Iris pigment epithelial cell (primary cell): ENCODE results near the gene ESX1.
"Not testable (repeated sequence)": the region's sequence is repeated elsewhere in the genome, so short reads cannot be mapped to it uniquely, and the experiment has no call there.

Experiments
- DNase-seq: peaks from one replicate; pipeline ENCODE4 v3.0.0-alpha.2; 2011; ENCODE audit warnings: low read depth

The ESX1 gene

DNA sequence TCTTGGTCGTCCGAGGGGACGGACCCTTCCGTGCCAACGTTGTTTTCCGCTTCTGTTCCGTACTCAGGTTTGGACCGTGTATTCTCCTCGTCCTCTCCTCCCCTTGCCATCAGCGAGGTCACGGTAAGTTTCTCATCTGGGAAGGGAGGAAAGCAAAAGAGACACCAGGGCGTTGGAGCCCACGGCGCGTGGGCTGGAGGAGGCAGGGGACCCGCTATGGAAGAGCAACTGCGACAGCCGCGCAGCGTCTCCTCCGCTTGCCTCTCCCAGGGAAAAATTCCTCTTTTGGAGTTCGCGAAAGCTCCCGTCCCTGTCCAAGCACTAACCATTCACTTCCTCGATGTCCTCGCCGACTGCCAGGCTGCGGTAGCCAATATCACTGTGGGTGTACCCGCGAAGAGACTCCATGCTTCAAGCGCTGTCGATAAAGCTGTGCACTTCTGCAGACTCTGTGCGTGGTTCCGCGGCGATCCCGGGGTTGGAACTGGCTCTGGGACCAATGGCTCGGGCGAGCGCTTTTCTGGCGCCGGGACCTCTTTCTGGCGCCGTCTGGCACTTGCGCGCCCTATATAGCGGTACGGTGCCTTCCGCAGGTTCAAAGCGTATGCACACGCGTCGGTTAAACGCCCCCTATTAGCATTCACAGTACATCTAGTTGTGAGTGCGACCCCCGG, at the start of gene ESX1:
Gene ESX1 (minus strand): TSS at position 492 of the 674 bp plus-strand sequence. CDS start 84 bp downstream, at position 408.
- no peak for DNase-seq

DNA sequence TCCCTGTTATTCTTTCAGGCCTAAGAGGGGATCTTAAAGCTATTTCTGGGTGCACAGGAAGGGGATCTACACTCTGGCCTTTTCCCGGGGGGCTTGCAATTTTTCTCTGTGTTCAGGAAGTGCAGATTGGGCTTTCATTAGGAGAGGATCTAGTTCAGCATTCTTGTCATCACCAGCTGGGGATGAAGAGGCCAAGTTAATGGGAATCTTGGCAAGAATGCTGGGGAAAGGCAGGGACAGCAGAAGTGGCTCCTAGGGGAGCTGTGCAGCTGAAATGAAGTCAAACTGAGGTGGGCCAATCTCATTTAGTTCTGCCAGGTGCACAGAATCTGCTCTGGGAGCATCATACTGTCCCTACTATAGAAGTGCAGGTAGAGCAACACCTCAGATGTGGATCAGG, 40.9 kb upstream of the ESX1 start:
- DNase-seq, result no peak

DNA sequence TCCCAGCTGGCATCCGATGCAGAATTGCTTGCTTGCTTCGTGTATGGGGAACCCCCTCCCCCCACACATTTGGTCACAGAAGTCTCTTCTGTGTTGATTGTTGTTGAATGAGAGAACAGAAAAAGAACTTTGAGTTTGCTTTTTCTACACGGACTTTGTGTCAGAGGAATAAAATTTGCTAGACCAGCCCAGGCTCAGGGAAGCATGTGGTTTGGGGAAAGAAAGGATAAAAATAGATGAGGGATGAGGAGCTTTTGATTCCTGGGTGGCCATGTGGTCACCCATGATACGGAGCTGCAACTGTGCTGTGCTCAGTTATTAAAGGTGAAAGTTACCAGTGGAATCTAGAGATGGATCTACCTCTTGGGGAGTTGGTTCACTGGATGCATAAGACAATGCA, 34.2 kb upstream of the ESX1 start:
- DNase-seq, result no peak

DNA sequence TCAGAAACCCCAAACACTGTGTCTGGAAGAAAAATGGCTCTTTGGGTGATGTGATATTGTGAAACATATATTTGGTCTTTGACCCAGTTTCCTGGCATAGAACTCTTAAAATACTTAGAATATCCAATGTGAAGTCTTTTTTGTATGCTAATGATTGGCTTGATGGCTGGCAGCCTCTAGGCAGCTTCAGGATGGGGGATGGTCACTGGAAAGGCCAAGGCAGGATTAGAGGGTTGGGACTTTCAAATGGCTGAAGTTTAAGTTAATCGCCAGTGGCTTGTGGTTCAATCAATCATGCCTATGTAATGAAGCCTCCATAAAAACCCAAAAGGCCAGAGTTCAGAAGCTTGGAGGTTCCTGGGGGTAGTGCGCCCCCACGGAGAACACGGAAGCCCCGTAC, 33.5 kb upstream of the ESX1 start:
- no peak for DNase-seq

DNA sequence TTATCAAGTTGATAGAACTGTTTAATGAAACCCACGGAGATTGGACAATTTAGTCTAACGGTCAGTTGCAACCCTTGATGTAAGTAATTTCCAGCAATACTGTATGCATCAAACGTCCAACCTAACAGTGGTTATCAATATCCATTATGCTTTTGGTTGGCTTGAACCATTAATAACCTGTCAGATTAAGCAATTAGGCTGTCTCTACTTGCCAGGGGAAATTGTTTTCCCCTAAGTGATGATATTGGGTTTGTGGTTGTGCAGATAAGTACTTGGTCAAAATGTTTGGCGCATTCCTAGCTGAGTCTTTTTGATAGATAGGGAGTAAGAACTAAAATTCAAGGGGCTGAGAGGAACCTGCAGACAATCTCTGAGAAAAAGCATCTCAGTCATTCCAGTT, 30.5 kb upstream of the ESX1 start:
- DNase-seq, result no peak

DNA sequence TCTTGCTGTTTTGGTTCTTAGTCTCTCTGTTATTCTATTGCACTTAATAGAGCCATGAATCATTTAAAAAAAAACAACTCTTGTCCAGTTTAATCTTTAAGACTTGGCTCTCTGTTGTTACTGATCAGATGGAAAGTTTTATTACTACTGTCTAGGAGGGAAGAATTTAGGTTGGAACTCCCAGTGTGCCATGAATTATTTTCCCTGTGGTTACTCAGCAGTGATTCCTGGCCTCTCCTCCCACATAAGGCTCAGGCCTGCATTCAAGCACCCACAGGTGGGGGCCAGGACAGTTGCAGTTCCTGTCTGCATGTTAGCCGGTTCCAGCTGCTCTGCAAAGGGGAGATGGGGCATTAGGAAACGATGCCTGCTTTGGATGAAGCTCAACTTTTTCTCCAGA, 29.8 kb upstream of the ESX1 start:
- DNase-seq, result no peak

DNA sequence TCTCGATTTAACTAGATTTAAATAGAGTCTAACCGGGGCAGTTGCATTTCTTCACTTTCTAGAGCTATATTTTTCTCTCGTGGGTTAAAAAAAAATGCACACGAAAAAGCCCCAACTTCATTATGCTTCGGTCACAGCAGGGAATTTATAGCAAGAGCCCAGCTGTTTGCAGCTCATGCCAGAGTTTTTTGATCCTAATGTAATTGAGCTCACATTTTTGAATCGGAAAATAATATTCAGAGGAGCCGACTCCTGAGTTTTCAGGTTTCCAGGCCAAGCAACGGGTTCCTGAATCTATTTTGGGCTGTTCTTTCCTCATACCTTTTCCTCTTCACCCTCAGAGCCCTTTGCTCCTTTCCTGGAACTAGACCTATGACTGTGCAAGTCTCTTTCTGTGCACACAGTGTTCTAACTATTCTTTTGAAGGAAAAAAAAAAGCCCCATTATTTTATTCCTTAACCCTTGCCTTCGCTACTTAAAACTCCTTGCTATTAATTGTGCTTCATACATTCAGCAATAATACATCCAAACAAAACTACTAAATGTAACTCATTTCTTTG, 27.5 kb upstream of the ESX1 start:
- DNase-seq, result no peak

DNA sequence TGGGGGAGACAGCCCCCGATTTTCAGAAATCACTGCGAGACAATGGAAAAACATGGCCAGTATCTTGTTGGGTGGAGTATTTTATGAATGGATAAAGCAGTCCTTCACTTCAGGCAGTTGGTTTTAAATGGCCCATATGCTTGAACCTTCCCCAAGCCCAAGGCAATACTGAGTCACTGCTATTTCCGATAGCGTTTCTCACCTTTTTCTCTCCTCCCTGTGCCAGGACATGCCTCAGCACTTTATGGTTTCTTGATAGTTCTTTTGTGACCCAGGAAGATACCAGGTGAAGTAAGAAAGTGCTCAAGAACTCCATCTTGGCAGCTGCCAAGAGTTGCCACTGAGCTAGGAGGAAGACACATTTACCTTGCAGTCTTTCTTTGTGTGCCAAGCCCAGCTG, 26.8 kb upstream of the ESX1 start:
- DNase-seq, result no peak

DNA sequence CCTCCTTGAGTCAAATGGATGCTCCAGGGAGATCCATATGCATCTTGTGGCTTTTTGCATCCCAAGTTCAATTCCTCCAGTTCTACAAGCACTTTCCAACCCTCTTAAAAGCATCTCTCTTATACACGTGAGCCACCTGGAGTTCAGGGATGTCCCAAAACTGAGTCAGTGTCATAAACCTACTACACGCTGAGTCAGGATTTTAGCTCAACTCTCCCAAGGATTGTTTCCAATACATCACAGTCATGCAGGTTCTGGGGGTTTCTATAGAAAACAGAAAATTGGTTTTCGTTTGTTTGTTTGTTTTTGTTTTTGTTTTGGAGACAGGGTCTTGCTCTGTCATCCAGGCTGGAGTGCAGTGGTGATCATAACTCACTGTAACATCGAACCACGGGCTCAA, 25.9 kb upstream of the ESX1 start:
- no peak for DNase-seq

DNA sequence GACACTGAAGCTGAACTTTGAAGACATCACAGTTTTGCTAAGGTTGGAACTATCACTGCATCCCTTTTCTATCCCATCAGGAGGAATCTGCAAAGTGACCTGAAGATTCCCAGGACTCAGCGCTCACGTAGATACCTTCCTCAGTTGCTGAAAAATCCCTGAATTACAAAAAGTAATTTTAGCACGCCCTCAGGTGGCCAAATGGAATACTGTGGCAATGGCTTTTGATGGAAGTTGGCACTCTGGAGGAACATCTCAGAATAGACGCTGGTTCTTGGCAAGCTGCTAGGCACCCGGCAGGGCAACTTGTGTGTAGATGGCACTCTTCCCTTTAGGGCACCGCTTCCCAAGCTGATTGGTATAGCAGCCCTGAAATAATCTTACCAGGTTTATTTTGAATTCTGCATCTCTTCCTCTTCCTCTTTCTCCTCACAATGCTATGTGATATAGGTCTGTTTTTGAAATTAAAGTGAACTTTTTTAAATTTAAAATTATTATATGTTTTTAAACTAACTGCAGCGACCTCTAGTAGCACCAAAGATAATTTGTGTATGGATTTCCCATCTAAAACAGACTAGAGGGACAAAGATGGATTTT, 16.3 kb upstream of the ESX1 start:
- DNase-seq, result peak; percentile 28

DNA sequence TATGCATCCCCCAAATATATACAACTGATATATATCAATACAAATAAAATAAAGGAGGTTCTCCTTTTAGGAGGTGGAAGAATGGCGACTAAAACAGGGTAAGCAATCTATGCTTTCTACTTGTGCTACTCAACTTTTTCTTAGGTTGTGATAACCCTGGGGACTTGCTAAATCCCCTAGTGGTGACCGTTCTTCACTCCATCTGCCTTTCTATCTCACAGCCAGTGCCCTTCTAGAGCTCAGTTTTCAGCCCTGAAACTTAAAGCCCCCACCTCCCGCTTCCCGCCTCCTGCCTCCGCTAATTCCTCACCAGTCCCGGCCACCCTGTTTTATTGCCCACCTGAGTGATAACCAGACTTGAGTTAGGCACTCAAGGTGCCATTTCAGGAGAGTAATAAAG, 15.5 kb upstream of the ESX1 start:
- DNase-seq, result no peak

DNA sequence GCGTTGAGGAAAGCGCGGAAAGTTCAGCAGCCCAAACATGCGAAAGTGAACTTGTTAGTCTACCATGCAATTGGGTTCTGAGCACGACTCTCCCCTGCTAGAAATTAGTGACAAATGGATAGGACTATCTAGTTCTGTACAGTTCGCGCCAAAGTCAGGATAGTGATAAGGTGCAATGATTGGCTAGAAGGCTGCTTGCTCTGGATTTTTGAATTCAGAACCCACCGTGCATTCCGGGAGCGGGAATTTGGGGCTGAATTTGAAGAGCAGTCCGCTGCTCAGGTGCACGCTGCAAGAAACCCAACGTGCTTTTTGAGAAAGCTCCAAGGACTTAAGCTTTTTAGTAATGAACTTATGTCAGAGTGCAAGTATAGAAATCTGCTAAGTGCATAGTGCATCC, 732 bp upstream of the ESX1 start:
- no peak for DNase-seq

DNA sequence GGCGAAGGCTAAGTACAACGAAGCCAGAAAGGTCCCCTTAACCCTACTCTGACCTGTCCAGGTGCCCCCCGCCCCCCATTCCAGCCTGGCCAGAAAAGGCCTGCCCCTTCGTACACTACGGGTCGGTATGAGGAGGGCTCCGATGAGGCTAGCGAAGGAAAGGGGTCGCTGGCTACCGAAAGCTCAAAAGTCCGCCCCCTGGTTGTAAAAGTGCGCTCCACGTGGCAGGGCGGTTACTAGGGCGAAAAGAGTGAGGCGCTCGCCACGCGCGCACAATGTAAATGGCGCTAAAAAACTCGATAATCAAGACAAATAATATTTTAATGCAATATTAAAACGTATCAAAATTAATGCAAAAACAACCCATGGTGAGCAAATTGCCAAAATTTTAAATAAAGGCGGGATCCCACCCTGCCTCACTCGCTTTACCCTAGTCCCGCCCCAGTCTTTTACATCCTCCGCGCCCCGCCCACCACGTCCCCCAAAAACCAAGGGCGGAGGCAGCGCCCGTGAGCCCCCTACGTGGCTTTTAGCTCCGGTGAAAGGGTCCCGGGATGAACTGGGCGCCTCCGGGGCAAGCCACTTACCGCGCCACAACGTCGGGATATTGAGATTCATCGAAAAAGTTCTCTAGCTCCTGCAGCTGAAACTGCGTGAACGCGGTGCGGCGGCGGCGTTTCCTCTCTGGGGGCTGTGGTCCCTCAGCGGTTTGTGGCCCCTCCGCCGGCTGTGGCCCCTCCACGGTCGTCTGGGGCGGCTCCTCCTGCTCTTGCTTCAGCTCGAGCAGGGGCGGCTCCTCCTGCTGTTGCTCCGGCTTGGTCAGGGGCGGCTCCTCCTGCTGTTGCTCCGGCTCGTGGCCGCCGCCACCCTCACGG, 929 bp downstream of the ESX1 start:
- DNase-seq, result no peak

DNA sequence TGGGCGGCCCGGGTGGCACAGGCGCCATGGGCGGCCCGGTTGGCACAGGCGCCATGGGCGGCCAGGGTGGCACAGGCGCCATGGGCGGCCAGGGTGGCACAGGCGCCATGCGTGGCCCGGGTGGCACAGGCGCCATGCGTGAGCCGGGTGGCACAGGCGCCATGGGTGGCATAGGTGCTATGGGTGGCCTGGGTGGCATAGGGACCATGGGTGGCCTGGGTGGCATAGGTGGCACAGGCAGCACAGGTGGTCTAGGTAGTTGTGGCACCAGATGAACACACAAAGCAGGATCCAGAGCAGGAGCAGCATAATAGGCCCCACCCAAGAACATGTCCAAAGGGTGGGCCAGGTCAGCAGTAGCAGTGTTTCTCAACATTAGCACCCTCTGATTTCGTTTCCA, 4.3 kb downstream of the ESX1 start:
- DNase-seq, result no peak

DNA sequence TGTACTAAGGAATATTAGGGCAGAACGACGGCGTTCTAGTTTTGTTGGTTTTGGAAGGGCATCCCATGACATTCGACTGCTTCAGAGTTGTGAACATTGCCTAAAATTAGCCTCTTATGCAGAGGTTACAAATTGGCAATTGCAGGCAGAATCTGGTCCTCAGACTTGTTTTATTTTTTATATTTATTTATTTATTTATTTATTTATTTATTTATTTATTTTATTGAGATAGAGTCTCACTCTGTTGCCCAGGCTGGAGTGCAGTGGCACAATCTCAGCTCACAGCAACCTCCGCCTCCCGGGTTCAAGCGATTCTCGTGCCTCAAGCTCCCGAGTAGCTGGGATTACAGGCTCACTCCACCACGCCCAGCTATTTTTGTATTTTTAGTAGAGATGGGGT, 24.7 kb downstream of the ESX1 start:
- DNase-seq, result not testable (repeated sequence)

DNA sequence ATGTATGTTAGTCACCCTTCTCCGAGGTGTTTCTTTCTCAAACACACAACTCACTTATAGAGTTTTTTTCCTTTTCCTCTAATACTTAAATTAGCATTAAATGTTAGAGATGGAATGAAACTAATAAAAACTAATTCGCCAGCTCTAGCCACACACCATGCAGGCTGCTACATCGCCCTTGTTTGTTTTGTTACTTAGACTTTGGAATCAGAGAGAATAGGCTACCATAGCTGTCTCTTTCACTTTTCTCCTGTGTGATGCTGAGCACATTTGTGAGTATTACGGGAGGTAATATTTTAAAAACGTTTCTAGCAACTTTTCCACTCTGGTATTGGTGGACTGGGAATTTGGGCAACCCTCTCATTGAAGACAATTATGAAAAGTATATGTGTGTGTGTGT, 43.5 kb downstream of the ESX1 start:
- DNase-seq, result no peak

DNA sequence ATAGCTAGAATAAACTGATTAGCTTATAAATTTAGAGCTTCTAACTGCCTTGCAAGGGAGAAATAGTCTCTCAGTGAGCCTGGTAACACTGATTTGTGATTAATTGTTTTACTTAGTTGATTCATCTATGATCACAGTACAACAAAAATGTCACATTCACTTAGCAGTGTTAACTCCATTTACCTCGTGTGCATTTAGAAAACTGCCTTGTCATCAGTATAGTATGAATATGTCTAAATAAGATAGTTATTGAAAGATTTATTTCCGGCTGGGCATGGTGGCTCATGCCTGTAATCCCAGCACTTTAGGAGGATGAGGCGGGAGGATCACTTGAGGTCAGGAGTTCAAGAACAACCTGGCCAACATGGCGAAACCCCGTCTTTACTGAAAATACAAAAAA, 49.2 kb downstream of the ESX1 start:
- no peak for DNase-seq
